ENCODE data around the gene TOR1AIP1.

The TOR1AIP1 gene

DNA sequence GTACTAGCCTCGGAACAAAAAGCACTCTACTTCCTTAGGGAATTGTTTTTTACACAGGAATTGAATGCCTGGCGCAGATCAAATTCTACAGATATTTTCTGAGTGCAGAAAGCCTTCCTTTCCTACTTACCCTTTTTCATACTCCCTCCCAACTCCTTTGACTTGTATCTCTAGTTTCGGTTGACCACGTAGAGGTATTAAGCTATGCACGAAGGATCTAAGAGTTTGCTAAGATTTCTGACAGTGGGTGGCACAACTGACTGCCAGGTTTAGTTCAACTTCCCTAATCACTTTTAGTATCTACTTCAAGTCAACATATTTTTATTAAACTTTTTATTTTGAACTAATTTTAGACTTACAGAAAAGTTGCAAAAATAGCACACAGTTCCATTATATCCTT is 9.5 kb upstream of the TOR1AIP1 start:
- Mint-ChIP-seq H3K9me3 (no peaks in the 10 kb centered on the region), H3K4me3 (no peak overlapping the region), H3K36me3 (peaks cover 85% of the 10 kb centered on the region), H3K27ac (no peak overlapping the region), H3K4me1 (peaks cover 22% of the 10 kb centered on the region)
- no peak for ATAC-seq
- no peak for DNase-seq (ENCODE audit: low spot score in 2 of 2)

DNA sequence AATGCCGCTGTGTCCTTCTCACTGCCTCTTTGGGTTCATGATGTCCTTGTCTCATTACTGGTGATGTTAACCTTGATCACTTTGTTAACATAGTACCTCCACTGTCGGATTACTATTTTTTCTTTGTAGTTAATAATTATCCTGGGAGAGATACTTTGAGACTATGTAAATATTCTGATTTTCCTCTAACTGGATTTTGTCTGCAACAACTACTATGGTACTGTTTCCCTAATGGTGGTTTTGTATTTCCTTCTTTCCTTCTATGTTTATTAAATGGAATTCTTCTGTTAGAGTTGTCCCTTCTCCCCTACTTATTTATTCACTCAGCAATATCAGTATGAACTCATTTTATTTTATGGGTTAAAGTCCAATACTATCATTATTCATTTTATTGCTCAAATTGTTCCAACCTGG is 8.6 kb upstream of the TOR1AIP1 start:
- Mint-ChIP-seq H3K9me3 (no peaks in the 10 kb centered on the region), H3K36me3 (peaks cover 81% of the 10 kb centered on the region), H3K27ac (peak overlapping the region; percentile 2), H3K4me3 (no peak overlapping the region), H3K4me1 (peaks cover 22% of the 10 kb centered on the region)
- DNase-seq (ENCODE audit: low spot score in 2 of 2) (no peak), ATAC-seq (no peak)

DNA sequence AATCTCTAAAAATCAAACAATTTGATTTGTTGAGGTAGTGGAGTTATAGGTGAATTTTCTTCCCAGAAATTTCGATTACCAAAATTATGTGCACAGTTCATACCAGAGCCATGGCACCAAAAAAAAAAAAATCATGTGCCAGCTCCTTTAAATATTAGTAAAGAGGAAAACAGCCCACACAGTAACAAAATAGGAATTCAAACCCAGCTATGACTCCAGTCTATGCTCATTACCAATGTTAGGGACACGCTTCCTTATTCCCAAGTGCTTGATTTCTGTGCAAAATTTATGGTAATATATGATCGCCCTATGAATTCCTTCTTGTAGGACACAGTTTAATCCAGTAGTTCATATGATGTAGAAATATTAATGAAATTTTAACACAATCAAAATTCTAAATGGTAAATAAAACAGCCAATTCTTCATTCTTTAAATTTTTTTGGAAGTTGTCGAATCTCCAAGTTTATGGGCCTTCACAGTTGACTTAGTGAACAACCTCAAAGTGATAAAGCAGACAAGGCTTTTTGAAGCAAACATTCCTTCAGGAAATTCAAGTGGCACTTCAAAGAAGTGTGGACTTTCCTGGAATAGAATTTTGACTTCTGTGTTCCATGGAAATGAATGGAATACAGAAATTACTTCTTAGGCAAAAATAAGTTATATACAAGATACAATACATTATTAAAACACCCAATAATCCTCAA is 6.3 kb upstream of the TOR1AIP1 start:
- no peaks in the 10 kb centered on the region for H3K9me3 Mint-ChIP-seq

DNA sequence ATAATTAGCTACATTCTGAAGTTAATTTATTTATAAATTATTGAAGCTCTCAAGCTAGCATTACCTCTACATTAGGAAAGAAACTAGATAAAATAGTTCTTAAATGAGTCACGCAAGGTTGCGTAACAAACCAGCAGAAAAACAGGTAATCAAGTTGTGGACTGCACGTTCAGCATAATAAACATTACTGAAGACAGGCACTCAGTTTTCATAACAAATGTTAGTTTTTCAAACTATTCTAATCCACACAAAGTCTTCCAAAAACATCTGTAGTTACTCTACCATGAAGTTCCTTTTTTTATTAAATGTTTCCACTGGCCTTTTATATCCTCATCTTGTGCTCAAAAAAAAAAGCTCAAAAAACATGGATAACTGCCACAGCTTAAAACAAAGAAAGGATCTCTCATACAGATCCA is 5.8 kb upstream of the TOR1AIP1 start:
- Mint-ChIP-seq H3K36me3 (peaks cover 62% of the 10 kb centered on the region), H3K4me1 (peaks cover 29% of the 10 kb centered on the region), H3K9me3 (no peaks in the 10 kb centered on the region), H3K27ac (no peak overlapping the region), H3K4me3 (peak overlapping the region; percentile 84)
- no peak for ATAC-seq
- no peak for DNase-seq (ENCODE audit: low spot score in 2 of 2)

More for the DNA sequence above, 6.3 kb upstream of the TOR1AIP1 start:
- DNase-seq (ENCODE audit: low spot score in 2 of 2) (no peak), ATAC-seq (no peak)
- H3K27ac Mint-ChIP-seq: no peak overlapping the region
- peak overlapping the region; percentile 84 for H3K4me3 Mint-ChIP-seq
- peaks cover 28% of the 10 kb centered on the region for H3K4me1 Mint-ChIP-seq
- H3K36me3 Mint-ChIP-seq: peaks cover 62% of the 10 kb centered on the region

DNA sequence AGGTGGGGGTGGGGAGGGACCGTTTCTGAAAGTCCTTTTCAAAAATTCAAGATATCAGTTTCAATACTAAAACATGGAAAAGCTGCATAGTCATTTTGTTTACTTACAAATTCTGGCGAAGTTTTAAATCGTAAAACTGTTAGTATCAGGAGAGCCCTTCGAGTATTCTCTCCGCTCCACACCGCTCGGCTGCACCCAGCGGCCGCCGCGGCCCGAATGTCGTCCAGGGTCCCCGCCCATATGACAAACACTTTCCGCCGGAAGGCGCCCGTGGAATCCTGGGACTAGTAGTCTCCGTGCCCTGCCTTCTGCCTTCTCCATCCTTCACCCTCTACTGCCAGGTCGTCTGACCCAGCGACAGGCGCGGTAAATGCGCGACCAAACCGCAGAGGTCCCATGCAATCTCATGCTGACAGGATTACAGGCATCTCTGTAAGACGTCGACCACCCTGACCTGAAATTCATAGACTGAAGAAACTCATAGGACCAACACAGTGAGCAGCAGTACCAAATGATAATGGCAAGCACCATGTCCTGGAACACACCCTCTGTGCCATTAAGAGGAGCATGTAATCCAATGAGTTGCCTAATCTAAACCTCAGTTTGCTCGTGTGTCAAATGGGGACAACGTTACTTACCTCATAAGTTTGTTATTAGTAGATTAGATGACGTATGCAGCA is 4.4 kb upstream of the TOR1AIP1 start, which contains the start of gene TOR1AIP2:
TSS of gene TOR1AIP2 (minus strand) at position 218 of the 680 bp plus-strand sequence. CDS start 25,138 bp downstream, outside the sequence.
- Mint-ChIP-seq H3K4me1 (peaks cover 30% of the 10 kb centered on the region), H3K36me3 (peaks cover 65% of the 10 kb centered on the region), H3K27ac (peak within 1 kb of the TSS; percentile 91), H3K9me3 (no peaks in the 10 kb centered on the region), H3K4me3 (peak within 1 kb of the TSS; percentile 84)
- peak; percentile 79 for ATAC-seq
- DNase-seq (ENCODE audit: low spot score in 2 of 2): peak; percentile 75 to 92

DNA sequence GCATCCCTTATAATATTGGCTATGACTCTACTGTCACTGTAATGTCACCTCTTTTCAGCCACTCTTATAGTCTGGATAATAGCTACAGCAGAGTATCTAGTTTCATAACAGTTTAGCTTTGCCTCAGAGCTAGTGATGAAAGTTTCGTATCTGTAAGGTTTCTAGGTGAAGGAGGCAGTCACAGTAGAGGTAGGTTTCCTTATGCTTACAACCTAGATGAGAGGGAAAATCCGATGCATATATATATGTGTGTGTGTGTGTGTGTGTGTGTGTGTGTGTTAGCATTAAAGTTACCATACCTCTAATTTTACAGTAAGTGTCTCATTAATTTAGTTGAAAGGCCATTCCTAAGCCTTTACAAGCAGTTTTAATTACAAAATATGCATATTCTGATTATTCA is 2.3 kb upstream of the TOR1AIP1 start:
- peak overlapping the region; percentile 52 for H3K27ac Mint-ChIP-seq
- H3K36me3 Mint-ChIP-seq: peaks cover 65% of the 10 kb centered on the region
- H3K4me1 Mint-ChIP-seq: peaks cover 43% of the 10 kb centered on the region
- H3K4me3 Mint-ChIP-seq: no peak overlapping the region
- H3K9me3 Mint-ChIP-seq: no peaks in the 10 kb centered on the region
- no peak for DNase-seq (ENCODE audit: low spot score in 2 of 2)
- ATAC-seq: no peak

DNA sequence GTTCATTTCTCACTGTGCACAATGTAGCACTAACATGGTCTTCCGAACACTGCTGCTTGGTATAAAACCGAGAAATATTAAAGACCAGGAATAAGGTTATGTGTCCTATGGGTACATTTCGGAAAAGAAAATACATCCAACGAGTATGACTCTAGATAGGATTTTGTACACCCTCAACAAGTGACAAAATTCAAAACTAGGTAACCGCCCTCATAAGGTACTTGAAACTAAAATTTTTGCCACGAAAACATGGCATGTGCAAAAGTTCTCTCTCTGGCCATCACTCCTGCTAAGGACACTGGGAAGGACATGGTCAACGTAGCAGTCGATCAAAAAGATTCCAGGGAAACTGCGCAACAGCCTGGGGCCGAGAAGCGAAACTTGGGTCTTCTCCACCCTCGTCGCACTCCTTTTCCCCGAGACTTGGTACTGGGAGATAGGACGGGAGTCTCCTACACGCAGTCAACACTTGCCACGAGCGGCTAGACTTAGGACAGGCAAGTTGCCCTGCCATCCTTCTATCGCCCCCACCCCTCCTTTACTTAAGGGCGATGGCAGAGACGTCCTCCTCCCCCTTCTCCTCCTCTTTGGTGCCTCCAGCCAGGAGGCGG is 338 bp upstream of the TOR1AIP1 start:
- Mint-ChIP-seq H3K9me3 (no peaks in the 10 kb centered on the region), H3K4me3 (peak overlapping the region; percentile 96), H3K36me3 (peaks cover 65% of the 10 kb centered on the region), H3K27ac (peak overlapping the region; percentile 100), H3K4me1 (peaks cover 42% of the 10 kb centered on the region)
- no peak for DNase-seq (ENCODE audit: low spot score in 2 of 2)
- ATAC-seq: no peak

DNA sequence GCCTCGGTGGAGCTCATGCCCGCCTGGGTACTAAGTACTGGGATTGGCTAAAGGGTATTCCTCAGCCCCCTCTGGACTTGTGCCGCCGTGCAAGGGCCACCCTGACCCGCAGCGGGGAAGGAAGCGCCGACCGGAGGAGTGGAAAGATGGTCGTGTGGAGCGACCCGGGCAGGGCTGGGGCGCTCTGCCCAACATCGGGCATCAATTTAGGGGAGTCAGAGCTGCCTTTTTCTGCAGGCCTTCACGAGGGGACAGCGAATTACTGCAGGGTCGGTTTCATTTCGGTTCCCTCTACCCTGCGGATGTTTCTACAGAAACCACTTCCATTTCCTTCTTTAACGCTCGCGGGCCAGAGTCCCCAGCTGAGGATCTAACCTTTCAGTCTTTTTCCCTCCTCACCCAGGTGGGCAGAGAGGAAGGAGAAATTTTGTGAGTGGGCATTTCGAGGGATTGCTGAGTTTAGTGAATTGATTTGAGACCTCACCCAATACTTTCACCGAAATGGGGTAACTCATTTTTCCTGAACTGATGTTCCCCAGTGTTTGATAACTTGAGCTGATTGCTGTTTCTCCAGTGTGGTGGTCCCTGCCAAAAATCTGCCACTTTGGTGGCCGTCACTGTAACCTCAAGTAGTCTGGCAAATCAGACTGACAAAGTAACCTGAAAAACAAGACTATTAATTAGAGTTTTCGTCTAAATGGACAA is 1.1 kb downstream of the TOR1AIP1 start:
- ATAC-seq (peak; percentile 20), DNase-seq (ENCODE audit: low spot score in 2 of 2) (no peak)
- H3K9me3 Mint-ChIP-seq: no peaks in the 10 kb centered on the region
- peaks cover 68% of the 10 kb centered on the region for H3K36me3 Mint-ChIP-seq
- H3K27ac Mint-ChIP-seq: peak overlapping the region; percentile 100
- peak overlapping the region; percentile 96 for H3K4me3 Mint-ChIP-seq
- H3K4me1 Mint-ChIP-seq: peaks cover 42% of the 10 kb centered on the region

DNA sequence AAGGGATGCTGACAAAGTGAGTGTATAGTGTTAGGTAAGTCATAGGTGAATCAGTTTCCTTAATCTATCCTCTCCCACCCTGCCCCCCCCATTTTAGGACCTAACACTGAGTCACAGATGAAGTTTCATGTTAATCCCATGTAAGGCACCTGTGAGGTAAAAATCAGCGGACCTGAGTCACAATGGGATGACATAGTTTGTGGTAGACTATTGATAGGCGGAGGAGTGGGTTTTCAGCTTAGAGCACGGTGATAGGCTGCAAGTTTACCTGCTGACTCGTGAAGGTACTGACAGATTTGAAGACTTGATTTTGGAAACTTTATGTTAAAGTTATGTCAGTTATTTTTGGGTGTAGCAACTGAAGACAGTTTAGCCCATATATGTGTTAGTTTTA is 1.7 kb downstream of the TOR1AIP1 start:
- Mint-ChIP-seq H3K36me3 (peaks cover 70% of the 10 kb centered on the region), H3K27ac (peak overlapping the region; percentile 100), H3K4me1 (peaks cover 38% of the 10 kb centered on the region), H3K9me3 (no peaks in the 10 kb centered on the region), H3K4me3 (peak overlapping the region; percentile 96)
- ATAC-seq (peak; percentile 62), DNase-seq (ENCODE audit: low spot score in 2 of 2) (peak; percentile 7 to 65)

DNA sequence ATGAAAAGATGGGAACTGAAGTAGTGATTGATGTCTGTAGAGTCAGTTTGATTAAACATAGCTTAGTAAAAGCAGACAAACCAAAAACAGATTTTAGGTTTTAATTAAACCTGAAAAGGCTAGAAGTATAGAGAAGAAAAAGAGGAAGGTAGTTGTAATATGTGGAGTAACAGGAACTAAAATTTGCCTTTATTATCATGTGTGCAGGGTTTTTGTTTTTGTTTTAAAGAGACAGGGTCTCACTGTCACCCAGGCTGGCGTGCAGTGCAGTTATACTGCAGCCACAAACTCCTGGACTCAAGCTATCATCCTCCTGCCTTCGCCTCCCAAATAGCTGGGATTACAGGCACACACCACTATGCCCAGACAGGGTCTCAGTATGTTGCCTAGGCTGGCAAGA is 6.0 kb downstream of the TOR1AIP1 start:
- DNase-seq (ENCODE audit: low spot score in 2 of 2) (no peak), ATAC-seq (no peak)
- H3K27ac Mint-ChIP-seq: no peak overlapping the region
- no peaks in the 10 kb centered on the region for H3K9me3 Mint-ChIP-seq
- H3K4me3 Mint-ChIP-seq: no peak overlapping the region
- H3K4me1 Mint-ChIP-seq: peaks cover 25% of the 10 kb centered on the region
- H3K36me3 Mint-ChIP-seq: peaks cover 97% of the 10 kb centered on the region

DNA sequence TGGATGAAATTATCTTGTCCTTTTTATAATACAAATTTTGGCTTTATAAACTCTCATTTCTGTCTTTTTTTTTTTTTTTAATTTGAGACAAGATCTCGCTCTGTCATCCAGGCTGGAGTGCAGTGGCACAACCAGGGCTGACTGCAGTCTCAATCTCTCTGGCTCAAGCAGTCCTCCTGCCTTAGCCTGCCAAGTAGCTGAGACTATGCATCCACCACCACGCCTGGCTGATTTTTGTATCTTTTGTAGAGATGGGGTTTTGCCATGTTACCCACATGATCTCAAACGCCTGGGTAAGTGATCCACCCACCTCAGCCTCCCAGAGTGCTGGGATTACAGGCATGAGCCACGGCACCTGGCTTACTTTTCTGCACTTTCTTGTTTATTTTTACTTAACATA is 7.5 kb downstream of the TOR1AIP1 start:
- ATAC-seq (no peak), DNase-seq (ENCODE audit: low spot score in 2 of 2) (no peak)
- H3K4me3 Mint-ChIP-seq: no peak overlapping the region
- H3K4me1 Mint-ChIP-seq: peaks cover 13% of the 10 kb centered on the region
- H3K36me3 Mint-ChIP-seq: peaks cover 97% of the 10 kb centered on the region
- no peaks in the 10 kb centered on the region for H3K9me3 Mint-ChIP-seq
- no peak overlapping the region for H3K27ac Mint-ChIP-seq

DNA sequence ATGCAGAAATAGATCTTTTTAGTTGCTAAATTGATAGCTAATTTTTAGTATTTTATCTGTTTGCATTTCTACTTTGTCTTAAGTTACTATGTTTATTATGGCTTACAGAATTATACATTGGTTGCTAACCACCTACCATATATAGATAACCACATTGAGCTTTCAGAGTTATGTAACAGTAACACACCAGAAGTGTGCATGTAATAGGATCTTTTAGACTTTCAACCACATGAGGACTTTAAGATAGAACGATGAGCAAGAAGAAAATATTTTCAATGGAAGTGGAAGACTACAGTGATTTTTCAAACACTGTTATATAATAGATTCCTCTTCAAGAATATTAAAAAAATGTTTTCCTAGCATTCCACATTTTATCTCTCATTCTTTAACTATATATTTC is 28.8 kb downstream of the TOR1AIP1 start:
- H3K9me3 Mint-ChIP-seq: no peaks in the 10 kb centered on the region
- no peaks in the 10 kb centered on the region for H3K4me1 Mint-ChIP-seq
- ATAC-seq: no peak
- no peak overlapping the region for H3K4me3 Mint-ChIP-seq
- H3K36me3 Mint-ChIP-seq: peaks cover 100% of the 10 kb centered on the region
- no peak for DNase-seq (ENCODE audit: low spot score in 2 of 2)
- no peak overlapping the region for H3K27ac Mint-ChIP-seq

DNA sequence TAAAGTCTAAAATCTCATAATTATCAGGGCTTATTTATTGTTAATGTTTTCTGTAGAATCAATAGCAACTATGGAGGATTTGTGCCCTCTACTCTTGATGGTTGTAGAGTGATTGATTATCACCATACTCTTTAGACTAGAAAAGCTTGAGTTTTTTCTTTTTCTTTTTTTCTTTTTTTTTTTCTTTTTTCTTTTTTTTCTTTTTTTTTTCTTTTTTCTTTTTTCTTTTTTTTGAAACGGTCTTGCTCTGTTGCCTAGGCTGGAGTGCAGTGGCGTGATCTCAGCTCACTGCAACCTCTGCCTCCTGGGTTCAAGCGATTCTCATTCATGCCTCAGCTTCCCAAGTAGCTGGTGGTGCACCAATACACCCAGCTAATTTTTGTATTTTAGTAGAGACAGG is 29.7 kb downstream of the TOR1AIP1 start:
- Mint-ChIP-seq H3K27ac (no peak overlapping the region), H3K4me3 (no peak overlapping the region), H3K9me3 (no peaks in the 10 kb centered on the region), H3K36me3 (peaks cover 100% of the 10 kb centered on the region), H3K4me1 (no peaks in the 10 kb centered on the region)
- no peak for DNase-seq (ENCODE audit: low spot score in 2 of 2)
- ATAC-seq: no peak

DNA sequence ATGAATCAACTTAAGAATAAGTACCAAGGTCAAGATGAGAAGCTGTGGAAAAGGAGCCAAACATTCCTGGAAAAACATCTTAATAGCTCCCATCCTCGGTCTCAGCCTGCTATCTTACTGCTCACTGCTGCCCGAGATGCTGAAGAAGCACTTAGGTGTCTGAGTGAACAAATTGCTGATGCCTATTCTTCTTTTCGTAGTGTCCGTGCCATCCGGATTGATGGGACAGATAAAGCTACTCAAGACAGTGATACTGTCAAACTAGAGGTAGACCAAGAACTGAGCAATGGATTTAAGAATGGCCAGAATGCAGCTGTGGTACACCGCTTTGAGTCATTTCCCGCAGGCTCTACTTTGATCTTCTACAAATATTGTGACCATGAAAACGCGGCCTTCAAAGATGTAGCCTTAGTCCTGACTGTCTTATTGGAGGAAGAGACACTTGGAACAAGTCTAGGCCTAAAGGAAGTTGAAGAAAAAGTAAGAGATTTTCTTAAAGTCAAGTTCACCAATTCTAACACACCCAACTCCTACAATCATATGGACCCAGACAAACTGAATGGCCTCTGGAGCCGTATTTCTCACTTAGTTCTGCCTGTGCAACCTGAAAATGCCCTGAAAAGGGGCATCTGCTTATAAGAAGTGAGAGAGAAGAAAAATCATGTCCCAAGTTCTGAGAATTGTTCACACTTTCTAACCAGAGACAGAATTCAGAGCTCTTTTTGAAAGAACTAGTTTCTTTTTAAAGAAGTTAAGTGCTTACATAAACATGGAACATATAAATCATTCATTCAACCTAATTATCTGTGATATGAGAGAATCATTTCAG is 35.7 kb downstream of the TOR1AIP1 start:
- ATAC-seq: peak; percentile 94
- H3K36me3 Mint-ChIP-seq: peaks cover 83% of the 10 kb centered on the region
- H3K4me1 Mint-ChIP-seq: peaks cover 24% of the 10 kb centered on the region
- DNase-seq (ENCODE audit: low spot score in 2 of 2): no peak
- H3K9me3 Mint-ChIP-seq: no peaks in the 10 kb centered on the region
- peak overlapping the region; percentile 25 for H3K4me3 Mint-ChIP-seq
- peak overlapping the region; percentile 69 for H3K27ac Mint-ChIP-seq

Measured in stimulated activated effector memory CD8-positive, alpha-beta T cell treated with anti-CD3 and anti-CD28 coated beads, Interleukin-12 subunit alpha, Interleukin-12 subunit beta, amount 100 ng/mL, for 72 hours (primary cell).